Memory B cell (primary cell): ENCODE measurements around the gene RNF11.

ENCODE experiments used
- ATAC-seq: fragments of 150-1000 bp; cut with Tn5 transposase; 2 replicates; pipeline ENCODE4 v1.10.0; 2021; ENCODE audit warnings: low read depth, mild to moderate bottlenecking, moderate library complexity
- DNase-seq, 2 donors: peaks; one replicate each; pipeline ENCODE4 v3.0.0; 2022; ENCODE audit warnings: low spot score in 2 of 2
- H3K27ac Mint-ChIP-seq: one replicate; pipeline ENCODE4 v1.8.0; 2022; ENCODE audit warnings: mild to moderate bottlenecking, moderate library complexity, mixed read lengths
- H3K27me3 Mint-ChIP-seq: one replicate; pipeline ENCODE4 v1.8.0; 2022; ENCODE audit warnings: mixed read lengths
- H3K36me3 Mint-ChIP-seq: one replicate; pipeline ENCODE4 v1.8.0; 2022; ENCODE audit warnings: mild to moderate bottlenecking, mixed read lengths
- H3K4me1 Mint-ChIP-seq: one replicate; pipeline ENCODE4 v1.8.0; 2022; ENCODE audit warnings: mixed read lengths
- H3K4me3 Mint-ChIP-seq: one replicate; pipeline ENCODE4 v1.8.0; 2022; ENCODE audit warnings: mild to moderate bottlenecking, moderate library complexity, mixed read lengths
- H3K9me3 Mint-ChIP-seq: one replicate; pipeline ENCODE4 v1.8.0; 2022; ENCODE audit warnings: mixed read lengths

RNF11 gene

DNA sequence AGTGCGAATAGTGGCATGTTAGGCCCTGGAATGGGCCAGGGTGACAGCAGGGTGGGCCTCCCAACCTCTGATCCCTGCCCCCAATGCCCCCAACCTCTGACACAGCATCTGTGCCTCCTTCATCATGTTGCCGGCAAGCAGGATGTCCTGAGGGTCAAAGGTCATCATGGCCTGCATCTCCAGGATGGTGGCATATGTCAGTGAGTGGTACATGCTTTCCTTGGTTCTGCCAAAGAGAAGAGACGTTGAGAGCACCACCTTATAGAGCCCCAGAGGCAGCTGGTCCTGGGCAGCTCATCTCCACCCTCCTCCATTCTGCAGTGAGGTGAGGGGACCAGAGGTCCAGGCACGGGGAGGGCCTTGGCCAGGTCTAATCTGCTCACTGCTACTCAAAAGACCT lies 76.6 kb downstream of the RNF11 start:
- ATAC-seq = no peak
- DNase-seq = no peak
- Mint-ChIP-seq H3K27ac (no peak overlapping the region), H3K9me3 (no peaks in the 10 kb centered on the region), H3K4me1 (peaks cover 8% of the 10 kb centered on the region), H3K36me3 (no peaks in the 10 kb centered on the region), H3K4me3 (no peak overlapping the region), H3K27me3 (peaks cover 7% of the 10 kb centered on the region)

DNA sequence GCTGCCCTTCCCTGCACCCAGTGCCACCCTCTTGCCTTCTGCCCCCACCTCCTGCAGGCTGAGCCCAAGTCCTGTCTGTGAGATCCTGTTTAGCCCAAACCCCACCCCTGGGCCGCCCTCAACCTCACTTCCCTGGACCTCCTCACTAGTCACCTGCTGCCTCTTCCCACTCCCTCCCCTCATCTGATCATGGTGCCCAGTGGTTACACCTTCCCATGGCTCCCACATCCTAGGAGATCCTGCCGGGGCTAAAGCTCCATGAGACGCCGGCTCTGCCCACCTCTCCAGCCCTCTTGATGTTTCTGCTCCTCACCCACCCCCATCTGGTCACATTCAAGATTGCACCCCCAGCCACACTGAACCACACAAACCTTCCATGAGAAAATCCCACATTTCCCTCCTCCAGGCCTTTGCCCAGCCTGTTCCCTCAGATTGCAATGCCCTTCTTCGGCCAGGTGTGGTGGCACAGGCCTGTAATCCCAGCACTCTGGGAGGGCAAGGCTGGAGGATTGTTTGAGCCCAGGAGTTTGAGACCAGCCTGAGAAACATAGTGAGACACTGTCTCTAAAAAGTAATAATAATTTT lies 77.3 kb downstream of the RNF11 start:
- ATAC-seq (no peak), DNase-seq (no peak)
- H3K4me1 Mint-ChIP-seq = peaks cover 8% of the 10 kb centered on the region
- H3K27me3 Mint-ChIP-seq = peaks cover 7% of the 10 kb centered on the region
- H3K27ac Mint-ChIP-seq = no peak overlapping the region
- H3K9me3 Mint-ChIP-seq = no peaks in the 10 kb centered on the region
- H3K4me3 Mint-ChIP-seq = no peak overlapping the region
- no peaks in the 10 kb centered on the region for H3K36me3 Mint-ChIP-seq

GRCh38 chr1:51313961-51314777 lies 78.1 kb downstream of the RNF11 start:
- Mint-ChIP-seq H3K4me1 (peaks cover 8% of the 10 kb centered on the region), H3K36me3 (no peaks in the 10 kb centered on the region)

GRCh38 chr1:51314974-51315373 lies 78.9 kb downstream of the RNF11 start:
- no peaks in the 10 kb centered on the region for H3K36me3 Mint-ChIP-seq
- no peak overlapping the region for H3K27ac Mint-ChIP-seq

More at GRCh38 chr1:51313961-51314777, 78.1 kb downstream of the RNF11 start:
- Mint-ChIP-seq H3K9me3 (no peaks in the 10 kb centered on the region), H3K4me3 (no peak overlapping the region), H3K27ac (no peak overlapping the region), H3K27me3 (peaks cover 7% of the 10 kb centered on the region)
- DNase-seq = no peak
- ATAC-seq = no peak

GRCh38 chr1:51316113-51316845 lies 80.2 kb downstream of the RNF11 start:
- no peak for ATAC-seq
- peaks cover 1% of the 10 kb centered on the region for H3K4me1 Mint-ChIP-seq
- no peaks in the 10 kb centered on the region for H3K36me3 Mint-ChIP-seq
- no peak for DNase-seq
- H3K27me3 Mint-ChIP-seq = peaks cover 7% of the 10 kb centered on the region
- H3K4me3 Mint-ChIP-seq = no peak overlapping the region
- H3K9me3 Mint-ChIP-seq = no peaks in the 10 kb centered on the region
- no peak overlapping the region for H3K27ac Mint-ChIP-seq

More at GRCh38 chr1:51314974-51315373, 78.9 kb downstream of the RNF11 start:
- peaks cover 7% of the 10 kb centered on the region for H3K27me3 Mint-ChIP-seq
- no peak for DNase-seq
- no peaks in the 10 kb centered on the region for H3K9me3 Mint-ChIP-seq
- ATAC-seq = no peak
- H3K4me3 Mint-ChIP-seq = no peak overlapping the region
- H3K4me1 Mint-ChIP-seq = peaks cover 8% of the 10 kb centered on the region

- no peaks in the 10 kb centered on the region for H3K9me3 Mint-ChIP-seq
- peaks cover 7% of the 10 kb centered on the region for H3K27me3 Mint-ChIP-seq
- no peaks in the 10 kb centered on the region for H3K4me1 Mint-ChIP-seq
- H3K36me3 Mint-ChIP-seq = no peaks in the 10 kb centered on the region
- H3K27ac Mint-ChIP-seq = no peak overlapping the region
- DNase-seq = no peak
- ATAC-seq = no peak
- no peak overlapping the region for H3K4me3 Mint-ChIP-seq
Observed at GRCh38 chr1:51316846-51317120, 80.7 kb downstream of the RNF11 start.

DNA sequence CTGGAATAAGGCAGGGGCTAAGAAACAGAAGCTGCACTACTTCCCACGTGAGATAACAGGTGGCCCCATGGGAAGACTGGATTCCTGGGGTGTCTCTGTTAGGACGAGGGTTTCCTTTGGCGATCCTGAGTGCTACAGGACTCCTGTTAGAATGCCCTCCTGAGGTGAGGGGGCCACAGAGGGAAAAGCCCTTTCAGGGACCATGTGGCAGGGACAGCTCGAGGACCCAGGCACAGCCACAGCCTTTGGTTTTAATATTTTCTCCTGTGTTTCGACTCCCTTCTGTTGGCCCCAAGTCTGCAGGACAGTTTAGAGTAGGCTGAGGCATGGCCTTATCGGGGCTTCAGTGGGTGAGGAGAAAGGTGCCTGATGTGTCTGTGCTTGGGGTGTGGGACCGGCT lies 81.7 kb downstream of the RNF11 start:
- no peaks in the 10 kb centered on the region for H3K36me3 Mint-ChIP-seq
- no peaks in the 10 kb centered on the region for H3K4me1 Mint-ChIP-seq
- no peak overlapping the region for H3K27ac Mint-ChIP-seq
- DNase-seq = no peak
- no peaks in the 10 kb centered on the region for H3K9me3 Mint-ChIP-seq
- no peak for ATAC-seq
- peaks cover 7% of the 10 kb centered on the region for H3K27me3 Mint-ChIP-seq
- no peak overlapping the region for H3K4me3 Mint-ChIP-seq

GRCh38 chr1:51320967-51321923 lies 85.2 kb downstream of the RNF11 start:
- H3K36me3 Mint-ChIP-seq = no peaks in the 10 kb centered on the region
- no peaks in the 10 kb centered on the region for H3K4me1 Mint-ChIP-seq
- ATAC-seq = no peak
- no peak overlapping the region for H3K27ac Mint-ChIP-seq
- no peak overlapping the region for H3K4me3 Mint-ChIP-seq
- no peaks in the 10 kb centered on the region for H3K9me3 Mint-ChIP-seq
- DNase-seq = no peak
- peaks cover 4% of the 10 kb centered on the region for H3K27me3 Mint-ChIP-seq

DNA sequence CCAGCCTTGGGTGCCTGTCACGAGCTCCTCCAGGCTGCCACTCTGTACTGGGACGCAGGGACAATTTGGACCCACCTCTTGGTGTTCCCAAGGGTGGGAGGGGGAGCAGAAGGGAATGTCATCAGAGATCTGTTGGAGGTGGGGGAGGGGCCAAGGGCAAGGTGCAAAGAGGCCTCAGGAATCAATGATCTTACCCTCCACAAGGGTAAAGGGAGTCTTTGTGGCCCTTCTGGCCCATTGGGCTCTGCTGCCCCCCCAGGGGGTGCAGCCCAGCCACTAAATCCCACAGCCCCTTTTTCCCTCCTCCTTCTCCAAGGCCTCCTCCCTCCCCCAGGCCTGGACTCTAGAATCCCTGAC lies 85.8 kb downstream of the RNF11 start:
- ATAC-seq (no peak), DNase-seq (no peak)
- Mint-ChIP-seq H3K4me1 (no peaks in the 10 kb centered on the region), H3K36me3 (no peaks in the 10 kb centered on the region), H3K27me3 (no peaks in the 10 kb centered on the region), H3K27ac (no peak overlapping the region), H3K9me3 (no peaks in the 10 kb centered on the region), H3K4me3 (no peak overlapping the region)

DNA sequence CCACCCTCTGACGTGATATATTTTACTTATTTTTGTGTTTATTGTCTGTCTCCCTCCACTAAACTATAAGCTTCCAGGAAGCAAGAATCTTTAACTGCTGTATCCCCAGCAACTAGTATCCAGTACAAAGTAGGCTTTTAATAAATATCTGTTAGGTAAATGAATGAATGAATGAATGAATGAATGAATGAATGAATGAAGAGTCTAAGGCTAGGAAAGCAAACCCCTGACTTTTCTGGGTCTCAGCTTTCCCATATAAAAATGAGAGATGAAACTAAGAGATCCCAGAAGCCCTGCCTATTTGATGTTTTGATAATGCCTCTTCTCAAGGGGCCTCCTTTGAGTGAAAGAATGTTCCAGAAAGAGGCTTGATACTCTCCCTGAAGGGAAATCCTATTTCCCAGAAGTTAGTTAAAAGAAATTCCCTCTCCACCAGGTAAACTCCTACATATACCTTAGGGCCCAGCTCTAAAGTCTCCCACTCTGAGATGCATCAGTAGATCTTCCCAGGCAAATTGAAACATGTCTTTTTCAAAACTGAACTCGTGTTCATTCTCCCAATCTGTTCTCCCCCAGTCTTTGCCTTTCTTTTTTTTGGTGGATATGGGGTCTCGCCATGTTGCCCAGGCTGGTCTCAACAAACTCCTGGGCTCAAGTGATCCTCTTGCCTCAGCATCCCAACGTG lies 86.5 kb downstream of the RNF11 start:
- H3K27ac Mint-ChIP-seq = no peak overlapping the region

More for the DNA sequence above, 86.5 kb downstream of the RNF11 start:
- Mint-ChIP-seq H3K4me1 (no peaks in the 10 kb centered on the region), H3K4me3 (no peak overlapping the region), H3K9me3 (no peaks in the 10 kb centered on the region), H3K27me3 (no peaks in the 10 kb centered on the region), H3K36me3 (no peaks in the 10 kb centered on the region)
- ATAC-seq (no peak), DNase-seq (no peak)
